GM19193 (cell line): ENCODE data around the gene SLC2A13.

ENCODE experiments used
- POLR2A ChIP-seq: IDR thresholded peaks from 4 replicates; pipeline ENCODE4 v1.6.1; 2011; ENCODE audit not compliant: insufficient read depth, insufficient read length; ENCODE audit errors: extremely low read depth

The SLC2A13 gene

DNA sequence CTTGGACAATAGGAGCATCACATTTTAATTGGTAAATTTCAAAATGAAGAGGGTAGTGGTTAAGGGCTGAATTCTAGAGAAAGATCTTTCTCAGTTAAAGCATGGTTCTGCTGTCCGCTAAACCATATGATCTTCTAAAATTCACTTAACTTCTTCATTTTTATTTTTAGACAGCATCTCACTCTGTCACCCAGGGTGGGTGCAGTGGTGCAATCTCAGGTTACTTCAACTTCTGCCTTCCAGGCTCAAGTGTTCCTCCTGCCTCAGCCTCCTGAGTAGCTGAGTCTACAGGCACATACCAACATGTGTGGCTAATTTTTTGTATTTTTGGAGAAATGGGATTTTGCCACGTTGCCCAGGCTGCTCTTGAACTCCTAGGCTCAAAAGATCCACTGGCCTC lies 259.6 kb downstream of the SLC2A13 start:
- TF ChIP-seq POLR2A: no peak

DNA sequence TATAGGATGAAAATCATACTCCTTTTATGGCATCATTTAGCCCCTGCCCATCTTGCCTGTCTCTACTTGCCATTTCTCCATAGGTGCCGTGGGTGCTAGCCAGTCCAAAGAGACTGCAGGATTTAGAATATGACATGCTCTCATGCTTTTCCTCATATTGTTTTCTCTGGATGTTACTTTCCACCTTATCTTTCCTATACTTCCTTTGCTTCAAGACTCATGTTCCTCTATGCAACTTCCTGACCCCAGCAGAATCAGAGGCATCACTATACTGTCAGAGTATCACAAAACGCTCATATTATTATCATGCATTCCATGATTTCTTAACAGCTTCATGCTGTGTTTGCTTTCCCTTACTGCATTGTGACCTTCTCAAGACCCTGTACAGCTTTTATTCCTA lies 265.5 kb downstream of the SLC2A13 start:
- TF ChIP-seq POLR2A: no peak

DNA sequence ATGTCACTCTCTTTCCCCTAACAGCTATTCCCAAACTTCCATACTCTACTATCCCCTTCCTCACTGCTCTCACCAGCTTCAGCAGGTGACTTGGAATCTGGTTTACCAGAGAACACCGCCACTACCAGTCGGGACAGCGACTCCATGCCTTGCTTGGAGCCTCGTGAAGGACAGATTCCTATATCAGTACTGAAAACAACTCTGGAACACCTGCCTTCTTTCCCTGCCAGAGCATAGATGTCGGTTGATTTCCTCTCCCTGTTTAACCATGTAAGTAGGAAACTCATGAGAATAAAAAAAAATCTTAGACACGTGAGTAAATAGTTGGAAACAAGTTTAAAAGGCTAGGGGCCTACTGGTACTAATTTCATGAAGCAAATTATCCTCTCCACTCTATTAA lies 266.8 kb downstream of the SLC2A13 start:
- no peak for TF ChIP-seq POLR2A

DNA sequence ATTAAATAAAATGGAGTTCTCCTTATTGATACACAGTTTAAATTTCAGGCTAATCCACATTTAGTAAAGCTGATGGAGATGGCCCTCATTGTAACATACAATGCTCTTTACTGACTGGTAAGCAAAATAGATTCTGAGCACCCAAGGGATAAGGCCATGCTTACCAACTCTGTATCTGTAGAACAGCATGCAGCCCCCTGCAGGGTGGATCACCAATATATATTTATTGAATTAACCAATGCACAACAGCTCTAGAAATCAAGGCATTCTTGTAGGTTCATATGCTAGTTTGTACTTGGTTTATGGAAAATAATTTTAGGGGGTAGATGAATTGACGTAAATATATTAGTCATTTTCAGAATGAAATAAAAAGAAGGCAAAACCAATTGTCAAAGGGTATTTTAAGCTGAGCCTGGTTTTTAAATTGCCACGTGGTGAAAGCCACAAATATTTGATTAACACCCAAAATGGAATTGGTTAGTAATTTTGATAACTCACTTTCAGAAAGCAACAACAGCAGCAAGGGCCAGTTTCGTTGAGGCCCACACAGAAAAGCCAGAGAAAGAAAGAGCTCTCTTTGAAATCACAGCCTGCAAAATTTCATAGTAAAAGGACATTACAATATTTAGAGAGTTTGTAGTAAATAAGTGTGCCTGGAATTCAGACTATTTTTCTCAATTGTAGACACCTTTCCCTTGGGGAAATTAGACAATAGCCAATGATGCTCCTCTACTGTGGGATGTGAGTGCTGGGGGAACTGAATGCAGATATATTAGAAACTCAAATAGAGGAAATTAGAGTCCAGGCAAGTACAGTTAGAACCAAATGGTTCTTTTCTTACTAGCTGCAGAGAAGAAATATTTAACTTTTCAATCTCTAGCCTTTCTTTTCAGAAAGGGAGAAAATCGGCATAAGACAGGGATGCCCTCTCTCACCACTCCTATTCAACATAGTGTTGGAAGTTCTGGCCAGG lies 270.1 kb downstream of the SLC2A13 start:
- TF ChIP-seq POLR2A: no peak

DNA sequence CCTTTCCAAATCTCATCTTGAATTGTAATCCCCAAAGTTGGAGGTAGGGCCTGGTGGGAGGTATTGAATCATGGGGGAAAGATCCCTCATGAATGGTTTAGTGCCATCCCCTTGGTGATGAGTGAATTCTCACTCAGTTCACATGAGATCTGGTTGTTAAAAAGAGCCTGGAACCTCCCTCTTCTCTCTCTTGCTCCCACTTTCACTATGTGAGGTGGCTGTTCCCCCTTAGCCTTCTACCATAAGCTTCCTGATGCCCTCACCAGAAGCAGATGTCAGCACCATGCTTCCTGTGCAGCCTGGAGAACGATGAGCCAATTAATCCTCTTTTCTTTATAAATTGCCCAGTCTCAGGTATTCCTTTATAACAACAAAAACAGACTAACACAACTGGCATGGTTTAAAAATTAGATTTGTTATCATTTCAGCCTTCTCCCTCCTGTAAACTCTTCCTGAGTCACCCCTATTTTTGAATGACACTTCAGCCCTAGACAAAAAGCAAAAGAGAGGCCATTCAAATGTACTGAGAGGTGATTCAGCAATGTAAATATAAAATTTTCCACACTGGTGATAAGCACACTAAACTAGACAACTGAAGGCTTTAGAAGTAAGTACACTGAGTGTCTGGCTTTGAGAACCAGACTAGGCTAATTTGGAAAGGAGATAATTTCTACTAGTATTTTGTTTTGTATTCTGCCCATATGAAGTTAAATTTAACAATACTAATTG lies 274.1 kb downstream of the SLC2A13 start:
- TF ChIP-seq POLR2A: no peak

DNA sequence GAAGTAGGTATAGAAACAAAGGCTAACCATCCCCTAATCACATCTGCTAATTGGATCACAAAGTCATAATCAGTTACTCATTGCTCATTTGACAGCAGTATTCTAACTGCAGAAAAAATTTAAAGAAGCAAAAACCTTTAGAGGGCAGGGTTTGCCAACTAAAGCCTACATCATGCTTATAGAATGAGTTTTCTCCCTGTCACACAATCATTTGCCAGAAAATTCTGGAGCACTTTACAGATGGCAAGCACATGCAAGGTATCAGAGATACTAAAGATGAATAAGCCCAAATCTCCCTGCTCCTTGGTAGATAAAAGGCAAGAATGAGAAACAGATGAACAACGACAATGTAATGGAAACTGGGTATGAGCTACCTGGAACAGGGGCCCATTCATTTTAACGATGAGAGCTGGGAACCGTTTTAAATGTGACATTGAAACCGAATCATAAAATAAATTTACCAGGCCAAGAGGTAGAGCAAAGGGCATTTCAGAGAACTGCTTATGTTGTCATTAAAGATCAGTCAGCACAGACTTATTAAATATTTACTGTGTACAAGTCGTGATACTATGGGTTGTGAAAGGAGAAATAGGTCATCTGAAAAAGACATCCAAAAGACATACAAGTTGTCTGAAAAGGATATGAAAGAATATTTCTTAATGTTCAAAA lies 274.9 kb downstream of the SLC2A13 start:
- TF ChIP-seq POLR2A: no peak

DNA sequence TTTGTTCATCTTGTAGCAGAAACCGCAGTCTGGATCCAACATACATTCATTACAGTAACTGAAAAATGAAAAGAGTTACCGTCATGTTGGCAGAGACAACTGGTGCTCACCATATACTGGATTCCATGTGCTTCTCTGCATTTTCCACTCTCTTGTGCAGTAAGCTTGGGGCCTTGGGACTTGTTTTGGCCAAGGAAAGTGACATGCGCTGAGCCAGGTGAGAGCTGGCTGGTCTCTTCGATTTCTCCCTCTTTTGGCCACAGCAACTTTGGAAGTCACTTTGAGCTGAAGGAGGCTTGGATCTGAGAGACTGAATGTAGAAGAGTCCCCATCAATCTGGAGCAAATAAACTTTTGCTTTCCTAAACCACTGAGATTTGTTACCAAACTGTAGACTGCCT lies 275.7 kb downstream of the SLC2A13 start:
- TF ChIP-seq POLR2A: no peak

DNA sequence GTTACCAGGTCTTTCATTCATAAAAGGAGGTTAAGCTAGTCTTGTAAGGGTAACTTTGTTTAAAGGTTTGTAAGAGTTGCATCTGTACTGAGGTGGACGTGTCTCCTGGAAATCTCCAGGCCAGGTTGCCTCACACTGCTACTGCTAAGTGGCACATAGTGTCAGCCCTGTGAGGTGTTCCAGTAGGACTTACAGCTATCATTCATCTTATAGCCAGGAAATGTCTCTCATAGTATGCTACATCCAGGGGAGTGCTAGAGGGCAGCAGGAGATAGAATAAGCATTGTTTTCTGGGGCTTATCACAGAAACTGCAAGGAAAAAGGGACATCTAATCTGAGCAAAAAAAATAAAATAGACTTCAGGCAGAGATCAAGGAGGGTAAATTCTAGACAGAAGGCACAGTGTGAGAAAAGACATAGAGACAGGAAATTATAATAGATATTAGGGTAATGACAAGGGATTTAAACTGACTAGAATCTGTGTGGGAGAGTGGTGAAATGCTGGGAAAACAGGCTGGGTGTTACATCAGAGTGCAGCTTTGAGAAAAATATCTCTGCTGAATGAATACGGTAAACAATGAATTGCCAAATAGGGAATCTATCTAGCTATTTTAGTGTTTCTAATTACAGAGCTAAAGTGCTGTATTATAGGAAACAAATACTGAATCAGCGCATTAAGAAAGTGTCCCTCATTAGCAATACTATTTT lies 281.2 kb downstream of the SLC2A13 start:
- no peak for TF ChIP-seq POLR2A

DNA sequence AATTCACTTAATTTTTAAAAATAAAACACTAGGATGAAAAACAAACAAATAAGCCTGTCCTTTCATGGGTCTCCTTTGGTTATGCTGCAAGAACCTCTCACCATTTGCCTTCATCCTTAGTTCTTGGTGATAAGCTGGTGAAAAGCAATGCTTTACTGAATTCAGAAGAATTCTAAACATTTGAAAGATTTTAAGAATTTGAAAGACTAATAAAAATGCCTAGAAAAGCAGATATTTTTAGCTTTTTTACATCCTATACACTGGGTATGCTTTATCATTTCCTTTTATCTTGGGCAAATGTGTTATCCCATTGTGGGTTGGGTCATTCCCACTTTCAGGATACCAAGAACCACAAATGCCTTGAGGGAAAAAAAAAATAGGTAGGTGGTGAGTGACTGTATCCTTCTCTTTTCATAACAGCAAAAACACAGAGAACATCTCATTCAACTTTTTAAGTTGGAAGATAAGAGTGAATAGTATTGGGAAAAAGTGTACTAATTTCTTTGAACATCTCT lies 289.2 kb downstream of the SLC2A13 start:
- TF ChIP-seq POLR2A: no peak

DNA sequence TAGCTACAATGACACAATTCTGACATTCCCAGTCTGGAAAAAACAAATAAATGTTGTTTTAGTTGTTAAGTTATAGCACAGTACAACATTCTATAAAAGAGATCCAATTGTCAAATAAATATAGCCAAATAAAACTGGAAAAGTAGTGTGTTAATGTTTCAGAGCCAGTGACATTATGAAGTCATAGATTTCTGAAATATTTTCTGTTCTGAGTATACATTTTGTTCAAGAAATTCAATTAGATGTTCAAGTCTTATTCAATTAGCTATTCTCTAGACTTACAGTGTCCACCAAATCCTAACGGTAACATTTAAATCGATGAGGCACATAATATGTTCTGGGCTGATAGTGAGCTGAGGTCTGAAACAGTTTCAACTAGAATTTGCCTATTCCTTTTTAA lies 290.1 kb downstream of the SLC2A13 start:
- no peak for TF ChIP-seq POLR2A

DNA sequence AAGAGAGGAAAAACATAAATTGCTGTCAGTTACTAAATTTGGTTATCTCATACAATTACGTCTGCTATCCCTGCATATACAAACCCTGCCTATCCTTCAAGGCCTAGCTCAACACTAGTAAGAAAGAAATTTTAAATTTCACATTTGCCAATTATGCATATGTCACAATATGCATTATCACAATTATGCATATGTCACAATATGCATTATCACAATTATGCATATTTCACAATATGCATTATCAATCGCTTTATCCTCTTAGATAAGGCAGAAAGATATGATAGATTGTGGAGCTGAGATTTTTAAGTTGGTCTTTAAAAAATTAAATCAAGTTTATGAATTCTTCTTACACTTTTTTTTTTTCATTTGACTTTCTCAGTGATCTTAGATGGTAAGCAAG lies 291.3 kb downstream of the SLC2A13 start:
- TF ChIP-seq POLR2A: no peak

DNA sequence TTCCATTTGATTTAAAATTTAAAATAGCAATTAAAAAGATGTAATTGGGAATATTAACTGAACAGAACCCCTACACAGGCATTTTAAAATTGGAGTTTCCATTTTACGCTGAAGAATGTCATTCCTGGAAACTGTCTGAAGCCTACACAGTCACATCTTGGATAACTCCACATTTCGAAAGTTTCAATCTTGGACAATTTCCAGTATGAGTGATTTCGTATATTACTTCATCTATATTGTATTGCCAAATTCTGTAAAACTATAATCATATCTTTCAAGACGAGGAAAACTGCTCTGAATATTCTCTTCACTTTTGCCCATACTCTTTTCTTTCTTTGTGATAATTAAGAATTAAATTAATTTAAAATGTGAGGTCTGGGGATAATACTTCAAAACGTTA lies 292.1 kb downstream of the SLC2A13 start:
- TF ChIP-seq POLR2A: no peak

DNA sequence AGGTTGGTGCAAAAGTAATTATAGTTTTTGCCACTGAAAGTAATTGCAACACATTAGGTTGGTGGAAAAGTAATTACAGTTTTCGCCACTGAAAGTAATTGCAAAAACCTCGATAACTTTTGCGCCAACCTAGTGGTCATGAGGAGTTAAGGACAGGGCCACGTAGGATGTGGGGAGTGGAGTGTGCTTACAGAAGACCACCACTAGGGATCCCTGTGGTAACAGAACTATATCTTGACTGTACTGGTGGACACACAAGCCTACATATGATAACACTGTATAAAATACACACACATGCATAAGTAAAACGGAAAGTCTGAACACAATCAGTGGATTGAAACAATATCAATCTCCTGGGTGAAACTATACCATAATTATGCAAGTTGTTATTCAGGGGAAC lies 298.8 kb downstream of the SLC2A13 start:
- no peak for TF ChIP-seq POLR2A

DNA sequence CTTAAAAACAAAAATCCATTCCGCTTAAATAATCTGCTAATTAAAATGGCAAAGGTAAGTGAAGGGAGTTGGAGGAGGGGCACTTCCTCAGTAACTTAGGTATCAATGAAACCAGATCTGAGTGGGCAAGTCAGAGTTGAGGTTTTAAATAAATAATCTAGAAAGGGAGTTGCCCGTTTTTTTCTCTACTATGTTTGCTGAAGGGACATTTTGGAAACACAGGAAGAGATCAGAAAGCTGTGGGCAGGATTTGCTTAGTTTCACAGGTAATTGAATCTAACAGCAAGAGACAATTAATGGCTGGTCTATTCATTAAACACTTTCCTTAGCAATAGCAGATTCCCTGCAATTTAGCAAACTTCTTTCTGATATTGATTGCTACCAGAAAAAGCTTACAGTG lies 300.2 kb downstream of the SLC2A13 start:
- no peak for TF ChIP-seq POLR2A
